ENCODE results near the gene PARVG. TPM values are rescaled to one million over a fixed set of nuclear protein-coding genes. Genes with fewer than 3 reads are reported as not detected.

PARVG gene
- total and polyA plus RNA-seq, 2 experiments from 2014 or later: not detected

DNA sequence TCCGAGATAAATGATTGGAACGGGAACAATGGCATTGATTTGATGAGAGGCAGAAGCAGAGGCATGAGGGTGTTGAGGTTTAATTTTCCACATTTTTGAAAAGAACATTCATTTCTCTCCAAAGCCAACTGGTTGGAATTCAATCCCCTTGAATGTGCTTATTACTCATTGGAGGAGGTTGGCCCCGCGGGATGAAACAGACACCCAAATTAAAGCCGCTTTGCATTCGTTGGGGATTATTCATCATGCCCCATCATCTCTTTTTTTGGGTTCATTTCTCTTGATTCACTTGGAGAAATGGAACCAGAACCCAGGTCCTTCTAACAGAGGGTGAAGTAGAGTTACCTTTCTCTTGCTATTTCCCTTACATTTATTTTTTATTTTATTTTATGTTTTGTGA, 47.6 kb upstream of the PARVG start:
- peaks cover 33% of the 10 kb centered on the region for H3K36me3 ChIP-seq (ENCODE audit: low read depth)
- peaks cover 6% of the 10 kb centered on the region; the same call in 1 of the 2 replicates for H3K4me1 ChIP-seq (ENCODE audit: insufficient read depth)
- H3K9ac ChIP-seq: no peak overlapping the region
- WGBS, 2 experiments (ENCODE audit: low coverage in 1 of 2, low lambda C conversion rate in 2 of 2, missing lambda C conversion rate in 2 of 2): 19 to 22% methylated on average over 6 of the region's 6 CpGs
- H3K9me2 ChIP-seq (ENCODE audit: insufficient read depth): no peaks in the 10 kb centered on the region
- 0 out of 2 replicates have a peak, but pooled peaks cover 5% of the 10 kb centered on the region for H3K79me2 ChIP-seq (ENCODE audit: insufficient read depth)
- H3K27ac ChIP-seq: no peak overlapping the region
- H3K4me3 ChIP-seq: no peak overlapping the region
- H3K4me2 ChIP-seq (ENCODE audit: unreplicated experiment): no peak overlapping the region
- H3K27me3 ChIP-seq (replicated peaks; ENCODE audit: insufficient read depth): no peaks in the 10 kb centered on the region
- no peaks in the 10 kb centered on the region for H4K20me1 ChIP-seq (ENCODE audit: insufficient read depth)
- H3F3A ChIP-seq (ENCODE audit: insufficient read depth): no peaks in the 10 kb centered on the region; the same call in 1 of the 2 replicates
- TF ChIP-seq EZH2phosphoT487 (IDR thresholded peaks at IDR 0.05; ENCODE audit: insufficient read depth, low read depth): no peak
- DNase-seq: peak; percentile 78
- in situ Hi-C loops (cut with MboI): no loop called here
- H2AFZ ChIP-seq: no peak overlapping the region
- H3K9me3 ChIP-seq (ENCODE audit: low read depth): no peaks in the 10 kb centered on the region

GRCh38 chr22:44133901-44134571, 46.7 kb upstream of the PARVG start:
- Histone ChIP-seq H3K9ac (no peak overlapping the region), H4K20me1 (ENCODE audit: insufficient read depth) (no peaks in the 10 kb centered on the region), H3K9me3 (ENCODE audit: low read depth) (no peaks in the 10 kb centered on the region), H3K4me2 (ENCODE audit: unreplicated experiment) (no peak overlapping the region), H3K9me2 (ENCODE audit: insufficient read depth) (no peaks in the 10 kb centered on the region), H3K4me3 (no peak overlapping the region), H3K27ac (no peak overlapping the region), H3F3A (ENCODE audit: insufficient read depth) (no peaks in the 10 kb centered on the region; the same call in 1 of the 2 replicates), H3K79me2 (ENCODE audit: insufficient read depth) (no peaks in the 10 kb centered on the region), H3K27me3 (replicated peaks; ENCODE audit: insufficient read depth) (no peaks in the 10 kb centered on the region), H3K4me1 (ENCODE audit: insufficient read depth) (peaks cover 4% of the 10 kb centered on the region; the same call in 1 of the 2 replicates), H3K36me3 (ENCODE audit: low read depth) (peaks cover 36% of the 10 kb centered on the region), H2AFZ (no peak overlapping the region)
- in situ Hi-C loops (cut with MboI): no loop called here
- DNase-seq: no peak
- WGBS, 2 experiments (ENCODE audit: low coverage in 1 of 2, low lambda C conversion rate in 2 of 2, missing lambda C conversion rate in 2 of 2): 94 to 97% methylated on average over 21 of the region's 21 CpGs
- TF ChIP-seq EZH2phosphoT487 (IDR thresholded peaks at IDR 0.05; ENCODE audit: insufficient read depth, low read depth) (no peak), EZH2 (IDR thresholded peaks at IDR 0.05; ENCODE audit: insufficient read depth, poor library complexity, severe bottlenecking) (no peak)

- no peaks in the 10 kb centered on the region for H3K79me2 ChIP-seq (ENCODE audit: insufficient read depth)
- no peak overlapping the region for H3K9ac ChIP-seq
- no peak overlapping the region for H3K27ac ChIP-seq
- H3K9me2 ChIP-seq (ENCODE audit: insufficient read depth): no peaks in the 10 kb centered on the region
- H3K36me3 ChIP-seq (ENCODE audit: low read depth): peaks cover 38% of the 10 kb centered on the region
- no peaks in the 10 kb centered on the region for H3K9me3 ChIP-seq (ENCODE audit: low read depth)
- no peaks in the 10 kb centered on the region for H3K27me3 ChIP-seq (replicated peaks; ENCODE audit: insufficient read depth)
- in situ Hi-C loops (cut with MboI): no loop called here
- H3K4me3 ChIP-seq: no peak overlapping the region
- WGBS, 2 experiments (ENCODE audit: low coverage in 1 of 2, low lambda C conversion rate in 2 of 2, missing lambda C conversion rate in 2 of 2): 90 to 92% methylated on average over 8 of the region's 8 CpGs
- no peak overlapping the region for H3K4me2 ChIP-seq (ENCODE audit: unreplicated experiment)
- H4K20me1 ChIP-seq (ENCODE audit: insufficient read depth): no peaks in the 10 kb centered on the region
- DNase-seq: no peak
- H3K4me1 ChIP-seq (ENCODE audit: insufficient read depth): 0 out of 2 replicates have a peak, but pooled peaks cover 3% of the 10 kb centered on the region
- no peak overlapping the region for H2AFZ ChIP-seq
- no peak for TF ChIP-seq EZH2 (IDR thresholded peaks at IDR 0.05; ENCODE audit: insufficient read depth, poor library complexity, severe bottlenecking)
- no peak for TF ChIP-seq EZH2phosphoT487 (IDR thresholded peaks at IDR 0.05; ENCODE audit: insufficient read depth, low read depth)
- no peaks in the 10 kb centered on the region; the same call in 1 of the 2 replicates for H3F3A ChIP-seq (ENCODE audit: insufficient read depth)
Observed at GRCh38 chr22:44136112-44136511, 44.6 kb upstream of the PARVG start.

- H4K20me1 ChIP-seq (ENCODE audit: insufficient read depth): no peaks in the 10 kb centered on the region
- no peak for DNase-seq
- H3K9ac ChIP-seq: no peak overlapping the region
- no peaks in the 10 kb centered on the region for H3K27me3 ChIP-seq (replicated peaks; ENCODE audit: insufficient read depth)
- no peaks in the 10 kb centered on the region for H3K9me3 ChIP-seq (ENCODE audit: low read depth)
- no peaks in the 10 kb centered on the region for H3K79me2 ChIP-seq (ENCODE audit: insufficient read depth)
- H3K4me3 ChIP-seq: no peak overlapping the region
- H3F3A ChIP-seq (ENCODE audit: insufficient read depth): no peaks in the 10 kb centered on the region; the same call in 1 of the 2 replicates
- no peak overlapping the region for H3K4me2 ChIP-seq (ENCODE audit: unreplicated experiment)
- TF ChIP-seq EZH2phosphoT487 (IDR thresholded peaks at IDR 0.05; ENCODE audit: insufficient read depth, low read depth): no peak
- TF ChIP-seq EZH2 (IDR thresholded peaks at IDR 0.05; ENCODE audit: insufficient read depth, poor library complexity, severe bottlenecking): no peak
- peaks cover 38% of the 10 kb centered on the region for H3K36me3 ChIP-seq (ENCODE audit: low read depth)
- H3K4me1 ChIP-seq (ENCODE audit: insufficient read depth): 0 out of 2 replicates have a peak, but pooled peaks cover 3% of the 10 kb centered on the region
- no peak overlapping the region for H2AFZ ChIP-seq
- no peak overlapping the region for H3K27ac ChIP-seq
- in situ Hi-C loops (cut with MboI): no loop called here
- H3K9me2 ChIP-seq (ENCODE audit: insufficient read depth): no peaks in the 10 kb centered on the region
Observed at GRCh38 chr22:44136786-44137185, 43.9 kb upstream of the PARVG start.

All from GM23248 (cell line).